ENCODE data around the gene SPTBN4. TPM values are rescaled to one million over a fixed set of nuclear protein-coding genes. Genes with fewer than 3 reads are reported as not detected.
"Not testable (repeated sequence)": the region's sequence is repeated elsewhere in the genome, so short reads cannot be mapped to it uniquely, and the experiment has no call there.

SPTBN4 gene
- total RNA-seq, 6 donors from 2014 or later = 0.33 to 8.4 (median 0.67) TPM

DNA sequence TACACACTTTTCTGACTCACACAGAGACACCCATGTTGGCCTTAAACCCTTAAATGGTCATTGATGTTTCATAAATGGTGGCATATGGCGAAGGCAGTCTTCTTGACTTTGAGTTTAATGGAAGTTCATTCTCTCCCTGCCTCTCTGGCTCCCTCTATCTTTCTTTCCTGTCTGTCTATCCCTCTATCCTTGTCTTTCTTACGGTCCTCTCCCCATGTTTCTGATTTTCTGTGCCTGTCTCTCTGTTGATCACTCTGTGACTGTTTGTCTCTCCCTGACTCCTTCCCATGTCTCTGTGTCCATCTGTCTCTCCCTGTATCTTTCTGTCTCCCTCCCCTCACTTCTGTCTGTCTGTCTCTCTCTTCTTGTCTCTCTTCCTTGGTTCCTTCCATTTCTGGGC, 66.7 kb downstream of the SPTBN4 start:
- TF ChIP-seq POLR2AphosphoS5 (IDR thresholded peaks at IDR 0.05) = no peak
- Histone ChIP-seq H3K27ac (no peak overlapping the region), H3K4me1 (peaks cover 9 to 23% (median 15%) of the 10 kb centered on the region in 4 donors), H3K27me3 (peaks cover 0 to 8% (median 4%) of the 10 kb centered on the region in 4 donors), H3K9me3 (peaks cover 0 to 6% (median 0%) of the 10 kb centered on the region in 4 donors), H3K36me3 (no peaks in the 10 kb centered on the region), H3K4me3 (no peak overlapping the region)
- DNase-seq (no peak), ATAC-seq (ENCODE audit: low FRiP score in 2 of 2) (no peak)
- WGBS, 2 donors = 83 to 85% methylated on average over 2 of the region's 2 CpGs

DNA sequence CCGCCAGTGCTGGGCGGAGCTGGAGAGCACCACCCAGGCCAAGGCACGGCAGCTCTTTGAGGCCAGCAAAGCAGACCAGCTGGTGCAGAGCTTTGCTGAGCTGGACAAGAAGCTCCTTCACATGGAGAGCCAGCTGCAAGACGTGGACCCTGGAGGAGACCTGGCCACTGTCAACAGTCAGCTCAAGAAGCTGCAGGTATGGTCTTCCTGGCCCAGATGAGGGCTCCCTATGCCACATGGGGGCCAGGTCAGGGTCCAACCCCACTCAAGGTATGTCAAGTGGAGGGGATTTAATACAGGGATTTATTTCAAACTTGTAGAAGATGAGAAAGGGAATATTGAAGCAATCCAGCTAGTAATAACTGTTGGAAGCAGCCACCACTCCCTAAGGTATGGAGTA, 67.3 kb downstream of the SPTBN4 start:
- TF ChIP-seq POLR2A (IDR thresholded peaks at IDR 0.05) (no peak), EP300 (IDR thresholded peaks at IDR 0.05) (no peak), POLR2AphosphoS5 (IDR thresholded peaks at IDR 0.05) (no peak)
- TF ChIP-seq, protein P1, sequence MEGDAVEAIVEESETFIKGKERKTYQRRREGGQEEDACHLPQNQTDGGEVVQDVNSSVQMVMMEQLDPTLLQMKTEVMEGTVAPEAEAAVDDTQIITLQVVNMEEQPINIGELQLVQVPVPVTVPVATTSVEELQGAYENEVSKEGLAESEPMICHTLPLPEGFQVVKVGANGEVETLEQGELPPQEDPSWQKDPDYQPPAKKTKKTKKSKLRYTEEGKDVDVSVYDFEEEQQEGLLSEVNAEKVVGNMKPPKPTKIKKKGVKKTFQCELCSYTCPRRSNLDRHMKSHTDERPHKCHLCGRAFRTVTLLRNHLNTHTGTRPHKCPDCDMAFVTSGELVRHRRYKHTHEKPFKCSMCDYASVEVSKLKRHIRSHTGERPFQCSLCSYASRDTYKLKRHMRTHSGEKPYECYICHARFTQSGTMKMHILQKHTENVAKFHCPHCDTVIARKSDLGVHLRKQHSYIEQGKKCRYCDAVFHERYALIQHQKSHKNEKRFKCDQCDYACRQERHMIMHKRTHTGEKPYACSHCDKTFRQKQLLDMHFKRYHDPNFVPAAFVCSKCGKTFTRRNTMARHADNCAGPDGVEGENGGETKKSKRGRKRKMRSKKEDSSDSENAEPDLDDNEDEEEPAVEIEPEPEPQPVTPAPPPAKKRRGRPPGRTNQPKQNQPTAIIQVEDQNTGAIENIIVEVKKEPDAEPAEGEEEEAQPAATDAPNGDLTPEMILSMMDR (IDR thresholded peaks at IDR 0.05) = no peak
- Histone ChIP-seq H3K4me1 (peaks cover 9 to 18% (median 13%) of the 10 kb centered on the region in 4 donors), H3K4me3 (no peak overlapping the region), H3K27me3 (peaks cover 0 to 8% (median 4%) of the 10 kb centered on the region in 4 donors), H3K9me3 (peaks cover 0 to 6% (median 0%) of the 10 kb centered on the region in 4 donors), H3K27ac (no peak overlapping the region), H3K36me3 (no peaks in the 10 kb centered on the region)
- DNase-seq (peak in 1 of 2 donors; percentile 46), ATAC-seq (ENCODE audit: low FRiP score in 2 of 2) (no peak)
- 80 to 90% methylated on average over 4 of the region's 4 CpGs for WGBS, 2 donors

DNA sequence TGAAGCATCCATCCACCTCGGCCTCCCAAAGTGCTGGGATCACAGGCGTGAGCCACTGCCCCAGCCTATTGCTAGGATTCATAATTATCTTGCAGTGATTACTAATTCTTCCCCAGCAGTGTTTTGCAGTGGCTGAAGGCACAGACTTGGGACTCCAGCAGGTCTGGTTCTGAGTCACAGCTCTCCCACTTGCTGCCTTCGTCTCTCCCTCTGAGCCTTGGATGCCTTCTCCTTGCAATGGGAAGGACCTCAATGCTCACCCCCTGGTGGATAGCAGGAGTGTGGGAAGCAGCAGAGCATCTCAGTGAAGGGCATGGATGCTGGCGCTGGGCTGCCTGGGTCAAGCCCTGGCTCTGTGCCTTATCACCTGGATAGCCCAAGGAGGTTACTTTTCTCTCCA, 72.3 kb downstream of the SPTBN4 start:
- ATAC-seq (ENCODE audit: low FRiP score in 2 of 2) (no peak), DNase-seq (no peak)
- Histone ChIP-seq H3K27ac (no peak overlapping the region), H3K9me3 (peaks cover 0 to 3% (median 0%) of the 10 kb centered on the region in 4 donors), H3K27me3 (no peaks in the 10 kb centered on the region), H3K36me3 (no peaks in the 10 kb centered on the region), H3K4me3 (no peak overlapping the region), H3K4me1 (peaks cover 0 to 4% (median 0%) of the 10 kb centered on the region in 4 donors)
- 59 to 63% methylated on average over 3 to 4 of the region's 4 CpGs for WGBS, 2 donors
- TF ChIP-seq EP300 (IDR thresholded peaks at IDR 0.05) (no peak), POLR2A (IDR thresholded peaks at IDR 0.05) (no peak), POLR2AphosphoS5 (IDR thresholded peaks at IDR 0.05) (no peak)
- TF ChIP-seq, protein P1 (IDR thresholded peaks at IDR 0.05) = no peak

DNA sequence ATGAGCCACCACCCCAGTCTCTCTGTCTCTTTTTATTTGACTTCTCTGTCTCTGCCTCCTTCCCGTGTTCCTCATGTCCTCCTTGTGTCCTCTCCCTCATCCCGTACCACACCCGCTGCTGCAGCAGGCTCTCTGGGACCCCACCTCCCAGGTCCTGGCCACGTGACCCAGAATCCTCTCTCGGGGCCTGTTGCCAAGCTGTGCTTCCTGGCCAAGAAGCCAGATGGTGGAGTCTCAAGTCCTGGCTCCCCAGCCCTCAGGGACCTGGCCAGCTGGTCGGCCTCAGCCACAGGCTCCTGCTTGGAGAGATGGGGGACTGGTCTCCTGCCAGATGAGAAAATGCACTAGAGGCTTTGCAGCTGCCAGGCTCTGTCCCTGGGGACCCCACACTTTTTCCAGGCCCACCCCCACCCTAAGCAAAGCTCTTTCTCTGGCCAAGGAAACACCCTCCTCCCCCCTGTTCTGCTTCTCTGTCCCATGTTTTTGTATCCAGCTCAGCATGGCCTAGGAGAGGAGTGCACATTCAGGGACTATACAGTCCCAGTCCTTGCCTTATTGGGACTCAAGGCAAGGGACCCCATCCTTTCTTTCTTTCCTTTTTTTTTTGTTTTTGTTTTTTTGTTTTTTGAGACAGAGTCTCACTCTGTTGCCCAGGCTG, 75.5 kb downstream of the SPTBN4 start:
- Histone ChIP-seq H3K4me1 (peaks cover 0 to 4% (median 0%) of the 10 kb centered on the region in 4 donors), H3K9me3 (peaks cover 0 to 4% (median 0%) of the 10 kb centered on the region in 4 donors), H3K4me3 (no peak overlapping the region), H3K27me3 (no peaks in the 10 kb centered on the region), H3K27ac (peak overlapping the region in 1 of 4 donors; percentile 59), H3K36me3 (no peaks in the 10 kb centered on the region)
- ATAC-seq (ENCODE audit: low FRiP score in 2 of 2) (peak; percentile 41 to 67), DNase-seq (peak; percentile 30 to 88)
- WGBS, 2 donors = 50 to 51% methylated on average over 6 of the region's 6 CpGs
- TF ChIP-seq POLR2A (IDR thresholded peaks at IDR 0.05) (no peak), POLR2AphosphoS5 (IDR thresholded peaks at IDR 0.05) (peak in 1 of 2 donors; percentile 73), EP300 (IDR thresholded peaks at IDR 0.05) (no peak)

DNA sequence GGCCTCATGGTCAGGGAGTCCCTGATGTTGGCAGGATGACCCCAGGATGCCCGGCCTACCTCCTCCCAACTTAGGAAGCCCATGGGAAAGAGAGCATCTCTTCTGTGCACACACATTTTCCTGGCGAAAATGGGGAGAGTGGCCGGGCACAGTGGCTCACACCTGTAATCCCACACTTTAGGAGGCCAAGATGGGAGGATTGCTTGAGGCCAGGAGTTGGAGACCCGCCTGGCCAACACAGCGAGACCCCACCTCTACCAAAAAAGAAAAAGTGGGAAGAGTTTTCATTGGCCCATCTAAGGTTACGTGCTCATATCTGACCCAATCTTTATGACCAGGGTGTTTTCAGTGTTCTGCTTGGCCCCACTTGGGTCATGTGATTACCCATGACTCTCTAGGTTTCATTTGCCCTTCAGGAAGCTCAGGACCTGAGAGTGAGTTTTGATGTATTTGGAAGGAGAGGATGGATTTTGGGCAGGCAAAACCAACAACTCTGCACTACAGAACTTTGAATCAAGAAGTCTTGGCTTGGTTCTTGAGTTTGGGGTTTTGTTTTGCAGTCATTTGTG, 76.3 kb downstream of the SPTBN4 start:
- Histone ChIP-seq H3K4me1 (peaks cover 0 to 4% (median 0%) of the 10 kb centered on the region in 4 donors), H3K36me3 (no peaks in the 10 kb centered on the region), H3K4me3 (no peak overlapping the region), H3K27ac (no peak overlapping the region), H3K9me3 (peaks cover 0 to 4% (median 0%) of the 10 kb centered on the region in 4 donors), H3K27me3 (no peaks in the 10 kb centered on the region)
- 95 to 97% methylated on average over 6 of the region's 6 CpGs for WGBS, 2 donors
- no peak for DNase-seq
- no peak for TF ChIP-seq POLR2A (IDR thresholded peaks at IDR 0.05)
- TF ChIP-seq POLR2AphosphoS5 (IDR thresholded peaks at IDR 0.05) = no peak
- TF ChIP-seq, protein P1 (IDR thresholded peaks at IDR 0.05) = no peak
- no peak for TF ChIP-seq EP300 (IDR thresholded peaks at IDR 0.05)
- no peak for ATAC-seq (ENCODE audit: low FRiP score in 2 of 2)

DNA sequence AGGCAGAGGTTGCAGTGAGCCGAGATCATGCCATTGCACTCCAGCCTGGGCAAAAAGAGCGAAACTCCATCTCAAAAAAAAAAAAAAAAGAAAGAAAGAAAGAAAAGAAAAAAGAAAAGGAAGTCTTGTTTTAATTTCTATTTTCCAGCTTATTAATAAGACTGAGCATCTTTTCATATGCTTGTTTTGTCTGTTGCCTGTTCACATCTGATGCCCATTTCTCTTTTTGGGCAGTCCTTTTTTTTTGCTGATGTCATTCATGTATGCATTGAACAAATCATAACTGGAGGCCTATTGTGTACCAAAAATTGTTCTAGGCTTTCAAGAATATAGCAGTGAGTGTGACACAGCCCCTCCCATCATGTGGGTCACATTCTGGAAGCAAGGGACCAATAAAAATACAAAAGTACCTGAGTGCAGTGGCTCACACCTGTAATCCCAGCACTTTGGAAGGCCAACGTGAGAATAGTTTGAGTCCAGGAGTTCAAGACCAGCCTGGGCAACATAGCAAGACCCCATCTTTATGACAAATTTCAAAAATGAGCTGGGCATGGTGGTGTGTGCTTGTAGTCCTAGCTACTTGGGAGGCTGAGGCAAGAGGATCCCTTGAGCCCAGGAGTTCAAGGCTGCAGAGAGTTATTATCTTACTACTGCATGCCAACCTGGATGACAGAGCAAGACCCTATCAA, 79.5 kb downstream of the SPTBN4 start:
- 85 to 87% methylated on average over 3 of the region's 3 CpGs for WGBS, 2 donors
- H3K27ac ChIP-seq; H3K36me3 ChIP-seq; DNase-seq; H3K4me1 ChIP-seq; ATAC-seq (ENCODE audit: low FRiP score in 2 of 2); H3K4me3 ChIP-seq; H3K27me3 ChIP-seq; H3K9me3 ChIP-seq: not testable (repeated sequence)

DNA sequence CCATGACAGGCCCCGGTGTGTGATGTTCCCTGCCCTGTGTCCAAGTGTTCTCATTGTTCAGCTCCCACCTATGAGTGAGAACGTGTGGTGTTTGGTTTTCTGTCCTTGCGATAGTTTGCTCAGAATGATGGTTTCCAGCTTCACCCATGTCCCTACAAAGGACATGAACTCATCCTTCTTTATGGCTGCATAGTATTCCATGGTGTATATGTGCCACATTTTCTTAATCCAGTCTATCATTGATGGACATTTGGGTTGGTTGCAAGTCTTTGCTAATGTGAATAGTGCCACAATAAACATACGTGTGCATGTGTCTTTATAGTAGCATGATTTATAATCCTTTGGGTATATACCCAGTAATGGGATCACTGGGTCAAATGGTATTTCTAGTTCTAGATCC, 80.4 kb downstream of the SPTBN4 start:
- not testable (repeated sequence) for H3K9me3 ChIP-seq; H3K27me3 ChIP-seq; H3K4me3 ChIP-seq; DNase-seq; ATAC-seq (ENCODE audit: low FRiP score in 2 of 2); H3K36me3 ChIP-seq; H3K27ac ChIP-seq; H3K4me1 ChIP-seq
- WGBS, 2 donors = 87 to 88% methylated on average over 4 of the region's 4 CpGs

All from upper lobe of left lung (tissue), 6 donors.